BLaER1 treated with 17β-estradiol and CSF1 and Interleukin-3, amounts not matched to agents 10 nM and 100 nM (cell line): ENCODE data around the gene PIK3R1.
"Not testable (repeated sequence)": the region's sequence is repeated elsewhere in the genome, so short reads cannot be mapped to it uniquely, and the experiment has no call there.

Experiments used
- H3K27ac ChIP-seq, 11 experiments: shearing (Covaris generic); formaldehyde crosslinking; 2 replicates each; pipeline ENCODE4 v1.8.1; 2022
- H3K27me3 ChIP-seq, 11 experiments: shearing (Covaris generic); formaldehyde crosslinking; 2 replicates each; pipeline ENCODE4 v1.8.1; 2022
- H3K36me3 ChIP-seq, 11 experiments: shearing (Covaris generic); formaldehyde crosslinking; 2 replicates each; pipeline ENCODE4 v1.8.1; 2022
- H3K4me1 ChIP-seq, 10 experiments: shearing (Covaris generic); formaldehyde crosslinking; 2 replicates each; pipeline ENCODE4 v1.8.1; 2022
- H3K4me2 ChIP-seq, 11 experiments: shearing (Covaris generic); formaldehyde crosslinking; 2 replicates each; pipeline ENCODE4 v1.8.1; 2022
- H3K4me3 ChIP-seq, 10 experiments: shearing (Covaris generic); formaldehyde crosslinking; 2 replicates each; pipeline ENCODE4 v1.8.1; 2022
- H3K9ac ChIP-seq, 11 experiments: shearing (Covaris generic); formaldehyde crosslinking; 2 replicates each; pipeline ENCODE4 v1.8.1; 2022
- H3K9me3 ChIP-seq, 11 experiments: shearing (Covaris generic); formaldehyde crosslinking; replicated peaks in 1 of 11; 2 replicates each; pipeline ENCODE4 v1.8.1; 2022
- H4K20me1 ChIP-seq, 11 experiments: shearing (Covaris generic); formaldehyde crosslinking; 2 replicates each; pipeline ENCODE4 v1.8.1; 2022
- Cebpa-rat ChIP-seq, 11 experiments: shearing (Covaris generic); IDR thresholded peaks; 2 replicates each; pipeline ENCODE4 v1.8.1; 2022

PIK3R1 gene

DNA sequence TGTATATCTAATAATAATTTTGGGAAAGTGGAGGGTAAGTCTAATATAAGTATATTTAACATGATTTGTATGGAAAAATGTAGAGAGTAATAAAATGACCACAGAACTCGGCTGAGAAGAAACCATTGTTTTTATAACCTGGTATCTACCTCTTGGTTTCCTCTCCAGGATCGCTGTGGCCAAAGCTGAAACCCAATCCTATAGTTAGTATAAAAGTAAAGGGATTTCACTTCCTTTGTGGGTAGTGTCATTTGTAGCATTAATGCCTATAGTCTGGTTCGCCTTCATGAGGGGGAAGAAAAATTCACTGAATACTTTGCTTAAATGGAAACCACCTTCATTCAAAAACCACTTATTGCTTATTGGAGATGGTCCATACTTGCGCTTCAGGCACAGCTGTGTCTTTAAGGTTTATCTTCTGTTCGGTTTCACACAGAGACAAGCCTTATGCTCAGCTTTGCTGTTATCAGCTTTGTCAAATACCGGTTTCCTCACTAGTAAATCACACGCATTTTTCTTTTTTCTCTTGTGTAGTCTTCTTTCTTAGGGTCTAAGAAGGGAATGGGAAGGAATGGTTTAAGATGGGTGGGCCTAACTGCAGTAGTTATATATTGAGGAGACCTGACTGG is 12.1 kb downstream of the PIK3R1 start:
- H3K27ac ChIP-seq = no peak overlapping the region
- H3K27me3 ChIP-seq = no peaks in the 10 kb centered on the region
- no peak overlapping the region for H3K9ac ChIP-seq
- no peak overlapping the region for H3K4me3 ChIP-seq
- H4K20me1 ChIP-seq = peaks cover 60 to 100% (median 84%) of the 10 kb centered on the region in 11 experiments; a peak in 21 of 22 replicates
- TF ChIP-seq Cebpa-rat (IDR thresholded peaks at IDR 0.05) = no peak
- H3K4me1 ChIP-seq = peaks cover 55 to 76% (median 63%) of the 10 kb centered on the region in 10 experiments
- peaks cover 59 to 77% (median 68%) of the 10 kb centered on the region in 11 experiments for H3K36me3 ChIP-seq
- H3K9me3 ChIP-seq = no peaks in the 10 kb centered on the region
- H3K4me2 ChIP-seq = no peak overlapping the region

DNA sequence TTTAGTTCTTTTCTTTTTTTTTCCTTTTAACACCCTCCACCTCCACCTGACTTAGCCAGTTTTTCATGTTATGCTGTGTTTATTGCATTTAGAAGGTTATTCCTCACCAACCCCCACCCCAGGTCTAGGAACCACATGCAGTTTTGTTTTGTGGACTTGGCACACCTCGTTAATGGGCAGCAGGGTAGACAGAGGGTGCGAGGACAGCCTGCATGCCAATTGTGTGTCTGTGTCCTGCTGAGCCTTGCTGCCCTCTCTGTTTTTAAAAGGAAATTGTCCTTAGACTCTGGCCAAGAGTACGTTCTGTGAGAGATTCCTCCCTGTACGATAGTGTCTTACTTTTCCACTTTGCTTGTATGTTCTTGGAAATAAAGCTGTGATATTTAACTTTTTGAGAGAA is 13.9 kb downstream of the PIK3R1 start:
- H4K20me1 ChIP-seq = peaks cover 48 to 100% (median 77%) of the 10 kb centered on the region in 11 experiments; a peak in 20 of 22 replicates
- H3K4me2 ChIP-seq = no peak overlapping the region
- peaks cover 66 to 94% (median 76%) of the 10 kb centered on the region in 11 experiments for H3K36me3 ChIP-seq

DNA sequence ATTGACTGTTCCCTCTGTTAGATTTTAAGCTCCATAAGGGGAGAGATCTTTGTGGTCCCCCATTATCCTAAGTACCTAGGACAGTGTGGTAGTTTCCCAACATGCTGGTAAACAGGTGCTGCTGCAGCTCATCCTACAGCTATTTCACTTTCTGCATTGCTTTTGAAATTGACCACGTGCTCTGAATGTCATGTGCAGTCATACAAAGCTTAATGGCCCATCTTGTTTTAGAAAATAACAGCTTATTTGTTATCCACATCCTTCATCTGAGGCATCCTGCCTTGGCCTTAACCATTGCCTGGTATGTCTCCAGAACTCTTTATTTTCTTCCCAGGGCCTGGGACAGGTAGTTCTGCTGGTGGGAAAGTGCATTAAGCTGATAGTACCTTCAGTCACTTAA is 14.7 kb downstream of the PIK3R1 start:
- Histone ChIP-seq H3K4me1 (peaks cover 36 to 56% (median 48%) of the 10 kb centered on the region in 10 experiments), H3K27me3 (no peaks in the 10 kb centered on the region), H3K4me2 (peak overlapping the region in 4 of 11 experiments; percentile 3 to 52 (median 24); a peak in 5 of 22 replicates), H3K9me3 (no peaks in the 10 kb centered on the region), H4K20me1 (peaks cover 43 to 98% (median 76%) of the 10 kb centered on the region in 11 experiments; a peak in 20 of 22 replicates), H3K4me3 (no peak overlapping the region), H3K9ac (no peak overlapping the region), H3K27ac (no peak overlapping the region), H3K36me3 (peaks cover 70 to 97% (median 76%) of the 10 kb centered on the region in 11 experiments)
- TF ChIP-seq Cebpa-rat (IDR thresholded peaks at IDR 0.05) = no peak

More for the DNA sequence above, 13.9 kb downstream of the PIK3R1 start:
- no peak for TF ChIP-seq Cebpa-rat (IDR thresholded peaks at IDR 0.05)
- Histone ChIP-seq H3K9me3 (no peaks in the 10 kb centered on the region), H3K27me3 (no peaks in the 10 kb centered on the region), H3K9ac (no peak overlapping the region), H3K4me1 (peaks cover 45 to 65% (median 54%) of the 10 kb centered on the region in 10 experiments), H3K4me3 (no peak overlapping the region), H3K27ac (no peak overlapping the region)

DNA sequence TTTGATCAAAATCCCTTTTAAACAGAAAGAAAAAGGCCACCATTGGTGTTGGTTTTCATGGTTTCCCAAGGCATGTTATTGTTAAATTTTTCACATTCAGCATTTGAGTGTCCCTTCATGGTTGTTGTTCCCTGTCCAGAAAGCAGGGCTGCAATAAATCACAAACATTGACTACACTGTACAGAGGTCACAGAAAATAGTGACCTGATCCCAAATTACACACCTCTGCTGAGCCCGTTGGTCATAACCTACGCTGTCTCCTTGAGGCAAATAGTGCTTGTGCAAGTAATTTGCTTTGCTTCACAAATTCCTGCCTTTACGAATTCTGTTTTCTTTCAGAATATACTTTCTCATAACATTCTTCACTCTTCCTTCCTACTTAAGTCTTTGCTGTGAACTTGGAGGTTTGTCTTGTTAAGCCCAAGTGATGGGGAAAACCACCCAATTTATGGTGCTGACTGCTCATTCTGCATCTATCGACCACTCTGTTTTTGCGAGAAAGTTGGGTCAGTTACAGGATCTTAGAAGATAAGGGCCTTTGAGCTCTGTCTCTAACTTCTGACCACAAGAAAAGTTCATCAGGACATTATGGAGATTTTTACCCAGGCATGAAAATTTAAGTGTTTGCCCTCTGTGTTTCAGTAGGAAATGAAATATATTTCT is 16.0 kb downstream of the PIK3R1 start:
- Histone ChIP-seq H4K20me1 (peaks cover 32 to 96% (median 63%) of the 10 kb centered on the region in 11 experiments; a peak in 20 of 22 replicates), H3K9ac (no peak overlapping the region), H3K4me2 (peak overlapping the region in 10 of 11 experiments; percentile 1 to 52 (median 15); a peak in 11 of 22 replicates), H3K27me3 (no peaks in the 10 kb centered on the region), H3K27ac (peak overlapping the region in 1 of 11 experiments; percentile 2; a peak in 1 of 22 replicates), H3K36me3 (peaks cover 57 to 85% (median 65%) of the 10 kb centered on the region in 11 experiments), H3K4me1 (peaks cover 33 to 55% (median 48%) of the 10 kb centered on the region in 10 experiments), H3K4me3 (no peak overlapping the region), H3K9me3 (no peaks in the 10 kb centered on the region)
- no peak for TF ChIP-seq Cebpa-rat (IDR thresholded peaks at IDR 0.05)

DNA sequence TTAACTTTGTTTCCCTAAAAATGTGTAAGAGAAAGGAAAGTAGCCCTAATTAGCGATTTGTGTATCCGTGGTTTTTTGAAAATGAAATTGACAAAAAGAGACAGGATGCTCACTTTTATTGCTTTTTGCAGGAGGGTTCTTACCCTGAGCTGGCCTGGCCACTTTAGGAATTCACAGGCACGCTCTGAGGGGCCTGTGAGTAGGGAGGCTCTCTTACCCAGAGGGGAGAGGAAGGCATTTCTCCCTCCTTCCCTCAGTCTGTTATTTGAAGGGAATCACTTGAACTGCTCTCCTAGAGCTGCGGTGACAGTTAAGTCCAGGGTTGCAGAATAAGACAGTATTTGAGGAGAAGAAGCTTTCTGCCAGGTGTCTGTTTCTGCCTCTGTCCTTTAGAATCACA is 16.7 kb downstream of the PIK3R1 start:
- no peak overlapping the region for H3K4me3 ChIP-seq
- peak overlapping the region in 7 of 11 experiments; percentile 12 to 40 (median 23); a peak in 7 of 22 replicates for H3K4me2 ChIP-seq
- peaks cover 50 to 77% (median 58%) of the 10 kb centered on the region in 11 experiments for H3K36me3 ChIP-seq
- H3K9me3 ChIP-seq = no peaks in the 10 kb centered on the region
- no peak for TF ChIP-seq Cebpa-rat (IDR thresholded peaks at IDR 0.05)
- peak overlapping the region in 1 of 11 experiments; percentile 17; a peak in 3 of 22 replicates for H3K27ac ChIP-seq
- H3K27me3 ChIP-seq = no peaks in the 10 kb centered on the region
- peaks cover 32 to 96% (median 56%) of the 10 kb centered on the region in 11 experiments; a peak in 20 of 22 replicates for H4K20me1 ChIP-seq
- peak overlapping the region in 3 of 11 experiments; percentile 11 to 17 (median 14); a peak in 1 of 22 replicates for H3K9ac ChIP-seq
- H3K4me1 ChIP-seq = peaks cover 36 to 60% (median 53%) of the 10 kb centered on the region in 10 experiments

DNA sequence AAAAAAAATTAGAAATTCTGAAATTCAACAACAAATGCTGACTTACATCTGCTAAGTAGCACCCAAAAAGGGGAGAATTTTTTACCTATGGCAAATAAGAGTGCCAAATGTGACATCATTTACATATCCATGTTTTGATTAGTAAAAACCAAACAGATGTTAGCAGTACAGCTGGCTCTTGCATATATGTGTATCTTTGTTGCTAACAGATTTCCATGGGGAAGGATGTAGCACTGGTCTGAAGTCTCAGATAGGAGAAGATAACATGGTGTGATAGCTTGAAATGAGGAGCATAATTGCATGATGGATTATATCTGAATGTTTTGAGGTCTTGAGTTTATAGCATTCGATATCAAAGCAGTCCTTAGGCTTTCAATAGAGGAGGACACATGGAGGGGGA is 17.5 kb downstream of the PIK3R1 start:
- H3K4me2 ChIP-seq = no peak overlapping the region; a peak in 1 of 22 replicates
- no peak for TF ChIP-seq Cebpa-rat (IDR thresholded peaks at IDR 0.05)
- no peak overlapping the region for H3K4me3 ChIP-seq
- H3K9ac ChIP-seq = no peak overlapping the region
- peaks cover 40 to 68% (median 57%) of the 10 kb centered on the region in 10 experiments for H3K4me1 ChIP-seq
- peaks cover 42 to 69% (median 50%) of the 10 kb centered on the region in 11 experiments for H3K36me3 ChIP-seq
- no peaks in the 10 kb centered on the region for H3K9me3 ChIP-seq
- no peak overlapping the region for H3K27ac ChIP-seq
- H3K27me3 ChIP-seq = no peaks in the 10 kb centered on the region
- H4K20me1 ChIP-seq = peaks cover 32 to 89% (median 49%) of the 10 kb centered on the region in 11 experiments; a peak in 20 of 22 replicates

DNA sequence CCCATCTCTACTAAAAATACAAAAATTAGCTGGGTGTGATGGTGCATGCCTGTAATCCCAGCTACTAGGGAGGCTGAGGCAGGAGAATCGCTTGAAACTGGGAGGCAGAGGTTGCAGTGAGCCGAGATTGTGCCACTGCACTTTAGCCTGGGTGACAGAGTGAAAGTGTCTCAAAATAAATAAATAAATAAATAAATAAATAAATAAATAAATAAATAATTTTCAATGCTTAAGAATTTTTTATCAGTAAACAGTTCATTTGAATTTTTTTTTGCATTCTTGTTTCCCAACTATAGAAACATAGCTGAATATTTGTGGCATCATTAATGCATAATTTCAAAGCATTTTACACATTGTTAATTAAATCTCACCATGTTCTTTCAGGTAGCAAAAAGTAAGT is 19.7 kb downstream of the PIK3R1 start:
- Histone ChIP-seq H3K4me2 (0 out of 22 replicates have a peak overlapping the region, but pooled peaks of 1 of the 11 experiments have one; percentile 5), H3K4me1 (peaks cover 54 to 79% (median 71%) of the 10 kb centered on the region in 10 experiments), H4K20me1 (peaks cover 19 to 73% (median 31%) of the 10 kb centered on the region in 11 experiments; a peak in 20 of 22 replicates), H3K36me3 (peaks cover 22 to 48% (median 30%) of the 10 kb centered on the region in 11 experiments)
- H3K4me3 ChIP-seq, H3K9me3 ChIP-seq, H3K9ac ChIP-seq, H3K27me3 ChIP-seq, H3K27ac ChIP-seq: not testable (repeated sequence)

DNA sequence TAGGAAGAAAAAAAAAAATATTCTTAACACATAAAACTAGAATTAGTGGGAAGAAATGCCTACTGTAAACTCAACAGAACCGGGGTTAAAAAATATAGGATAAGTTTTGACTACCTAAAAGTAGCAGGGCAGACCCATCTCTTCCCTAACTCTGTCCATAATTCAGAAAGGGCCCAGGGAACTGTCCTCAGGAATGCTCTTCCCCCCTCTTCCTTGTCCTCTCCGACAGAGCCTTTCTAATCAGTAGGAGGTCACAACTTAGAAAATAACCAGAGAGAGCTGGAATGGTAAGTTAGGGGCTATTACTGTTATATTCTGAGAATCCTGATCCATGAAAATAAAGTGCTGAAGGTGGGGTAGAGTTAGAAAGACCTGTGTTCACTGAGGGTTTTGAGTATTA is 22.2 kb downstream of the PIK3R1 start:
- peak overlapping the region in 6 of 10 experiments; percentile 3 to 37 (median 20); a peak in 7 of 20 replicates for H3K4me3 ChIP-seq
- H3K36me3 ChIP-seq = peaks cover 8 to 27% (median 15%) of the 10 kb centered on the region in 11 experiments; a peak in 15 of 22 replicates
- H3K9ac ChIP-seq = peak overlapping the region; percentile 30 to 80 (median 62); a peak in 21 of 22 replicates
- peaks cover 0 to 61% (median 6%) of the 10 kb centered on the region in 11 experiments; a peak in 11 of 22 replicates for H4K20me1 ChIP-seq
- H3K4me2 ChIP-seq = peak overlapping the region; percentile 71 to 90 (median 84)
- H3K27me3 ChIP-seq = no peaks in the 10 kb centered on the region
- TF ChIP-seq Cebpa-rat (IDR thresholded peaks at IDR 0.05) = no peak
- no peaks in the 10 kb centered on the region for H3K9me3 ChIP-seq
- H3K4me1 ChIP-seq = peaks cover 60 to 78% (median 72%) of the 10 kb centered on the region in 10 experiments
- peak overlapping the region; percentile 73 to 92 (median 88); a peak in 20 of 22 replicates for H3K27ac ChIP-seq
